ENCODE measurements around the gene UNK.
"Not testable (repeated sequence)": the region's sequence is repeated elsewhere in the genome, so short reads cannot be mapped to it uniquely, and the experiment has no call there.

The UNK gene

DNA sequence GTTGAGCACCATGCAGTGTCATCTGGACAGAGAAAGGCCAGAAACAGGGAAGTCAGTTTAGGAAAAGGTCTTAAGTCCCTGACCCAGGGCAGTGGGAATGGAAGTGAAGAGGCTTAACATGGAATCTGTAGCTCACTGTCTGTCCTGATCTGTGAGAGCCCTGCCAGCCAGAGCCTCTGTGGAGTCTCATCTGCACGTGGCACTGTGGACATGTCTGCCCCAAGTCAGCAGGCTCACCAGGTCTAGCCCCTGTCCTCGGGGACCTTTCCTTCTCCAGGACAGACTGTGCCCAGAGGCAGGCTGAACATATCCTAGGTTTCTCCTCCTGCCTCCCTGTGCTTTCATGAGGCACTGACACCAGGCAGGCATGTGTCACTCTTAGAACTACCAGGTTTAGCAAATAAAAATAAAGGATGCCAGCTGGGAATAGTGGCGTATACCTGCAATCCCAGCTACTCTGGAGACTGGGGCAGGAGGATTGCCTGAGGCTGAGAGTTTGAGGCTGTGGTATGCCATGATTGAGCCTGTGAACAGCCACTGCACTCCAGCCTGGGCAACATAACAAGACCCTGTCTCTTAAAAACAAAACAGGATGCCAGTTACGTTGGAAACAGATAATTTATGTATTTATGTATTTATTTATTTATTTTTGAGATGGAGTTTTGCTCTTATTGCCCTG lies 22.4 kb downstream of the UNK start:
- no peak for DNase-seq (ENCODE audit: low spot score)

DNA sequence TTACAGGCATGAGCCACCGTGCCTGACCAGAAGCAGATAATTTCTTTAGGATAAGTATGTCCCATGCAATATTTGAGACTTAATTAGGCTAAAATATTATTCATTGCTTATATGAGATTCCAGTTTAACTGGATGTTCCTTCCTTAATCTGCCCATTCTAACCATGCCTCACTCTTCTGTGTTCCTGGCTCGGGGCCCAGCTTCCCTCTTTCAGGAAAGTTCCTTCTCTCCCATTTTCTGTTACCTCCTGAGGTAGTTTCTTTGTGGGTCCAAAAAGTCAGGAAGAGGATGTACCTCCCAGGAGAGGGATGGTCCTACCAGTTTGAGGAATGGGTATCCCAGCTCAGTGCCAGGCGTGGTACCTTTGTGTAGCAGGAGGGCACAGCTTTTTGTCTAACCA lies 23.3 kb downstream of the UNK start:
- DNase-seq (ENCODE audit: low spot score): no peak

DNA sequence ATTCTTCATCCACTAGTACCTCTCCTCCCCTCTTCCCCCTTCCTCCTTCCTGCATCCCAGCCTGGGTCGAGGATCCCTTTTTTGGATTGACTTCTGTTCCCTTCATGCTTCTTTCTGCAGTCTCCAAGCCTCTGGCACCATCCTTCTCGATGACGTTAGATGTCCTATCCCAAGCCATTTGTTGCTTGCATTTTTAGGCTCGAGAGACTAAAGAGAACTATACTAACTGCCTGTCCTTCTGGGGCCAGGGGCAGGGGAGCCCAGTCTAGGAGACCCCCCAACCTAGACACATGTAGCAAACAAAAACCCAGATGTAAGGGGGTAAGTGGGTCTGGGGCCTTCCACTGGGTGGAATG lies 23.9 kb downstream of the UNK start:
- DNase-seq (ENCODE audit: low spot score): no peak

DNA sequence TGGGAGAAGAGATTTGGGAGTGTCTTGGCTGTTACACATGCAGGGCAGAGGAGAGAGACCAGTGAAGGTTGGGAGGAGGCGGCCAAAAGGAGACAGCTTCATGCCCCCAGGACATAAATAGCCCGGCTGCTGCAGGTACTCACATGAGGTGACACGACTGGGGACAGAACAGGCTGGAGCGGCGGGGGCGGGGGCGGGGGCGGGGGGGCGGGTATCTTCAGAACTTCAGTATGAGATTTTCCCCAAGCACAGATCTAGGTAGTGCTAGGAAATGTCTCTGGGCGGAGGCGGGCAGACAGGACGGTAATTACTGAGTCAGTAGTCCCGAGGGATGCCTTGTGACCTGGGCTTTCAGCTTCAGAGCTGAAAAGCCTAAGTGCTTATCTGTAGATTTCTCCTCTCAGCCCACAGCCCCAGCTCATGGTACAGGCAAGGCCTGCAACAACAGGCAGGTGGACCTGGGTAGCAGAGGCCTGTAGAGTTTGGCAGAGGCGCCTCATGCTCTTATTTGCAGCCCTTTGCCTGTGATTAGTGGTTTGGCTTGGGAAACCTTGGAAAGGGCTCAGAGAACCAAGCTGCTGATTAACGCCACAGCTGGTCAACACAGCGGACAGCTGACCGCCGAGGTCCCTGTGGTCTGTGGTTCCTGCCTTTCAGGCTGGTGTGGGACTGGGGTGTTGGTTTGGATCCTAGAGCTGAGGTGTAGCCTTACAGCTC lies 24.5 kb downstream of the UNK start:
- no peak for DNase-seq (ENCODE audit: low spot score)

DNA sequence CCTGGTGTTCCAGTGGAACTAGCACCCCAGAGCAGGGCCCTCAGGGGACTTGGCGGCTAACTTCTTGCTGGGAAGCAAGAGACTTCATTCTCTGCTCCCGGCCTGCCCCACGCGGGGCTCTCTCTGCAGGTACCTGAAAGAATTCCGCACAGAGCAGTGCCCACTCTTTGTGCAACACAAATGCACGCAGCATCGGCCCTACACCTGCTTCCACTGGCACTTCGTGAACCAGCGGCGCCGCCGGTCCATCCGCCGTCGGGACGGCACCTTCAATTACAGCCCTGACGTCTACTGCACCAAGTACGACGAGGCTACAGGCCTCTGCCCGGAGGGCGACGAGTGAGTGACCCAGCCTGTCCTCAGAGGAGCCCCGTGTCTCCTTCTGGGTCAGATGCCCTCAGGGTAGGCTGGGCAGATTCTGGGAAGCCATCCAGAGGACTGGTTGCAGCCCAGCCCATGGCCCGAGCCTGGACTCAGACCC lies 25.1 kb downstream of the UNK start:
- no peak for DNase-seq (ENCODE audit: low spot score)

DNA sequence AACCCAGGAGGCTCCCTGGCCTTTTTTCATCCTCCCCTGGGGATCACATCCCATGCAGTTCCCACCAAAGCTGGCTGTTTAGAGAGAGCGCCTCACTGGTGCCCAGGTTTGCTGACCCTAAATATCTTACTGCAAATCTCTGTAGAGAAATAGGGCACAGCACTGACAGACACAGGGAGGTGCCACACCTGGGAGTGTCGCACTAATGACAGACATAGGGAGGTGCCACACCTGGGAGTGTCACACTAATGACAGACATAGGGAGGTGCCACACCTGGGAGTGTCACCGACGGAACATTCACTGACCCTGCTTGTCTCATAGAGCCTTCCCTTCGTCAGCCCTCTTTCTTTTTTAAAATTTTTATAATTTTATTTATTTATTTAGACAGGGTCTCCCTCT lies 25.6 kb downstream of the UNK start:
- no peak for DNase-seq (ENCODE audit: low spot score)

DNA sequence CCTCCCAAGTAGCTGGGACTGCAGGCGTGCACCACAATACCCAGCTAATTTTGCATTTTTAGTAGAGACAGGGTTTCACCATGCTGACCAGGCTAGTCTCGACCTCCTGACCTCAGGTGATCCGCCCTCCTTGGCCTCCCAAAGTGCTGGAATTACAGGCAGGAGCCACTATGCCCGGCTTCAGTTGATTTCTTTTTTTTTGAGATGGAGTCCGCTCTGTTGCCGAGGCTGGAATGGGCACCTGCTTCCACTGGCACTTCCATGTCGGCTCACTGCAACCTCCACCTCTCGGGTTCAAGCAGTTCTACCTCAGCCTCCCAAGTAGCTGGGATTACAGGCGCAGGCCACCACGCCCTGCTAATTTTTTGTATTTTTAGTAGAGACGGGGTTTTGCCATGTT lies 26.1 kb downstream of the UNK start:
- DNase-seq (ENCODE audit: low spot score): not testable (repeated sequence)

DNA sequence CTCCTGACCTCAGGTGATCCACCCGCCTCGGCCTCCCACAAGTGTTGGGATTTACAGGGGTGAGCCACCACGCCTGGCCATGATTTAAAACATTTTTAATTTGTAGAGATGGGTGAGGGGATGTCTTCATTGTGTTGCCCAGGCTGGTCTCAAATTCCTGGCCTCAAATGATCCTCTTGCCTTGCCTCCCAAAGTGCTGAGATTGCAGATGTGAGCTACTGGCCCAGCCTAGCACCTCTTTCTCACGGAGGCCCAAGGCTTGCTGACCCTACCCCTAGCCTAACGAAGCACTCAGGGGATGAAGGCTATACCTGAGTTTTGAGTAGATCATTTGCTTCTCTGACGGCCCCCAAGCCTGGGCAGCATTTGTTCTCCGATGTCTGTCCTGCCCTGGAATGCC lies 26.6 kb downstream of the UNK start:
- DNase-seq (ENCODE audit: low spot score): no peak

DNA sequence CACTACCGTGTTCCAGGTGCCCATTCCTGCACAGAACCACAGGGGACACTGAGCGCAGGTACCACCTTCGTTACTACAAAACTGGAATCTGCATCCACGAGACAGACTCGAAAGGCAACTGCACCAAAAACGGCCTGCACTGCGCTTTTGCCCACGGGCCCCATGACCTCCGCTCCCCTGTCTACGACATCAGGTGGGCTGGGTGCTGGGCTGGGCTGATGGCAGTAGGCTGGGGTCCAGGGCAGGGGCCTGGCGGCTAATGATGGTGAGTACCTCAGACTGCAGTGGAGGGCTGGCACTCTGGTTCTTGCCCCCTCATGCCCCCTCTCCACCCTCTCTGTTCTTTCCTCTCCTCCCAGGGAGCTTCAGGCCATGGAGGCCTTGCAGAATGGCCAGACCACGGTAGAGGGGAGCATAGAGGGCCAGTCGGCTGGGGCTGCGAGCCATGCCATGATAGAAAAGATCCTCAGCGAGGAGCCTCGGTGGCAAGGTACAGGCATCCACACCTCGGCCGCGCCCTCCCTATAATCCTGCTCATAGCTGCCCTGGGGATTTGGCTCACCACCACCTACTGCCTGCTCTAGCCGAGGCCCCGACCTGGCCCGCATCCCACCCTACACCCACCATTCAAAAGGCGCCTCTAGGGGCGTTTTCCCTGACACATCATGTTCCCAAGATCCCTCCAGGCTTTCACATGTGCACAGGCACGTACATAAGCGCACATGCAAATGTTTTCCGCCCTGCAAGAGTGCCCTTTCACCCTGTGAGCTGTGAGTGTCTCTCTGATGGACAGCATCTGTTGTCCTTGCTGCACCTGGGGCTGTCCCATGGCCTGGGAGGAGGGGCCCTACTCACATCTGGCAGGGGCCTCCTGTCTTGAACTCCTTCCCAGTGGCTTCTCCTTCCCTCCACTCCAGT lies 27.7 kb downstream of the UNK start:
- DNase-seq (ENCODE audit: low spot score): no peak

DNA sequence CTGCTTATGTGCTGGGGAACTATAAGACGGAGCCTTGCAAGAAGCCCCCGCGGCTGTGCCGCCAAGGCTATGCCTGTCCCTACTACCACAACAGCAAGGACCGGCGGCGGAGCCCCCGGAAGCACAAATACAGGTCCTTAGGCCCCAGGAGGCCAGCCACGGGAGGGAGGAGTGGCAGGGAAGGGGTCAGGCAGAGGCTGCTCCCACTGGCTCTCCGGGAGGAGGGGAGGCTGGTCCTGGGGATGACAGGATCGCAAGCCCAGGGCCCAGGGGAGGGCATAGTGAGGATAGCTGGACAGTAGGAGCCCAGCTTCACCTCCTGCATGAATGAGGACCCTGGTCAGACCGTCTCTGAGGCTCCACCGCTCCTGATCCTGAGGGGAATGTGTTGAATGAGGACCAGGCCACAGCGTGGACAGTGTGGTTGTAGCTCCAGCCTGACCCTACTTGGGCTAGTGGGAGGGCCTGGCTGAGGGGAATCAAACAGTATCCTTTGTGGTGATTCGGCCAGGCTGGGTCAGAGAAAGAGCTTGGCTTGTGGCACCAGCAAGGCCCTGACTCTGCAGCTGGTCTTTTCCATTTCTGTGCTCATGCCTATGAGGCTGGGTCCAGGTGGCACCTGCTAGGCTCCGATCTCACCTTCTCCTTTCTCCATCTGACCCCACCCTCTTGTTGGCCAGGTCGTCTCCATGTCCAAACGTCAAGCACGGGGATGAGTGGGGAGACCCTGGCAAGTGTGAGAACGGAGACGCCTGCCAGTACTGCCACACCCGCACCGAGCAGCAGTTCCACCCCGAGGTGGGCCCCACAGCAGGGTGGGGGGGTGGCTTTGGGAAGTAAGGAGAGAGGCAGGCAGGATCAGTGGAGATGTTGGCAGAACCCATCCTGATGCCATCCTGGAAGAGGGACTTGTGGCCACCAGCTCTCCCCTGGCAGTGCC lies 28.7 kb downstream of the UNK start:
- DNase-seq (ENCODE audit: low spot score): no peak

DNA sequence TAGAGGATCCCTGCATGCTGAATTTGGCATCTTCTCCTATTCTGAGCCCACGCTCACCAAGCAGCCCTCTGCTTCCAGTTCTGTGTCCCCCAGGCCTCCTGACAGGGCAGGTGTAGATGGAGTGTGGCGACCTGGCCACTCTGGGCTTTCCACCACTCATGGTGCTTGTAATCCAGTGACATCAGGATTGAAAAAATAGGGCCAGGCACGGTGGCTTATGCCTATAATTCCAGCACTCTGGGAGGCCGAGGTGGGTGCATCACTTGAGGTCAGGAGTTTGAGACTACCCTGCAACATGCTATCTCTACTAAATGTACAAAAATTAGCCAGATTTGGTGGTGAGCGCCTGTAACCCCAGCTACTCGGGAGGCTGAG lies 29.4 kb downstream of the UNK start:
- no peak for DNase-seq (ENCODE audit: low spot score)

DNA sequence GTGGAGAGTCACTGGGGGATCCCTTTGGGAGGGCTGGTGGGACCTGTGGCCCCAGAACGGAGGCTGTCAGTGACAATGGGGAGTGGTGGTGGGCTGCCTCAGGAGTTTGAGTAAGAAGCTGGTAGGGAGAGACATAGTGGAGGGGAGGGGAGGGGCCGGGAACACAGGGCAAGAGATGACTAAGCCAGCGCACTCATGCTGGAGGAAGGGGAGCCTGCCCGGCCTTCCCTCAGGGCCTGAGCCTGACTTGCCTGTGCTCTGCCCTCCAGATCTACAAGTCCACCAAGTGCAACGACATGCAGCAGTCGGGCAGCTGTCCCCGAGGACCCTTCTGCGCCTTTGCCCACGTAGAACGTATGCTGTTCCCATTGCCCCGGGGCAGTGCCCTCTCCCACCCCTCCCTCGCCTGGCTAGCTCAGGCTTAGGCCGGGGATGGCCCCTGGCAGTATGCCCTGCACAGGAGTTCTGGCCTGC lies 30.3 kb downstream of the UNK start:
- DNase-seq (ENCODE audit: low spot score): no peak

DNA sequence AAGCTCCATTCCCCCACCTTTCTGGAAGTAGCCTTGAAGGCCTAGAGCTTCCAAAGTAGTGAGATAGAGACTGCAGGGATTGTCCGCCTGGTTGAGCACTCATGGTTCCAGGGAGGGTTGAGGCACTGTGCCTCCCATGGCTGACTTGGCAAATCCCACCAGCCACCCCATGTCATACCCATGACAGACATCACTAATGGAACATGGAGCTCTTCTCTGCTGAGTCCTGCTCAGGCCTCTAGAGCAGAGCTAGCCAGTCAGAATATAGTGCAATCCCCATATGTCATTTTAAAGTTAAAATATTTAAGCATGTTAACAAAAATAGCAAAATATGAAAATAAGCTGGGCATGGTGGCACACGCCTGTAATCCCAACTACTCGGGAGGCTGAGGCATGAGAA lies 30.8 kb downstream of the UNK start:
- DNase-seq (ENCODE audit: low spot score): no peak

DNA sequence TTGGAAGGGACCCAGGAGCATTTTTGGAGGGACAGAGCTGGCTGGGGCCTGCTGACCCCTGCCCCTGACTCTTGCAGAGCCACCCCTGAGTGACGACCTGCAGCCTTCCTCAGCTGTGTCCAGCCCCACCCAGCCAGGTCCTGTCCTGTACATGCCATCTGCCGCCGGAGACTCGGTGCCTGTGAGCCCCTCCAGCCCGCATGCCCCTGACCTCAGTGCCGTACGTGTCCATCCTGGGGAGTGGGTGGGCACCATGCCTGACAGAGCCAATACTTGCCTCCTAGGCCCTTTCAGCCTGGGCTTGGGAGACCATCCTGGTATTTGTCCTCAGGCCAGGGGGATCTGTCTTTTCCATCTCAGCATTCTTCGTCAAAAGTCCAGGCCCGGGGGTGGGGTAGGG lies 32.1 kb downstream of the UNK start:
- DNase-seq (ENCODE audit: low spot score): no peak

DNA sequence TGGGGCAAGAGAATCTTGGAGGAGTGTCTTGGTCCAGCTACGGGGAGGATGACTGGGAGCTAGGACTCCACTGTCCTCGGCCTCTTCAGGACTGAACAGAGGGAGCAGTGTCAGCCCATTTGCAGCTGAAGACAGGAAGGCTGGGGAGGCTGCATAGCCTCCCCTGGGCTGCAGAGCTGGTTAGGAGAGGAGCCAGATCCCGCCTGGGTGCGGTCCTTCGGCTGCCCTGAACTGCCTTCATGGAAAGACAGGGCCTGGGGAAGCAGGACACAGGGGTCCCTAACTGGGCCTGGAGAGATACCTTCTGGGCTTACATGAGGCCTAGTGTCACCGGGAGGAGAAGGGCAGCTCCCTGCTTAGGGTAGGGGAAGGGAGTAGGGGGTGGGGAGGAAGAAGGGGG lies 33.0 kb downstream of the UNK start:
- DNase-seq (ENCODE audit: low spot score): no peak

DNA sequence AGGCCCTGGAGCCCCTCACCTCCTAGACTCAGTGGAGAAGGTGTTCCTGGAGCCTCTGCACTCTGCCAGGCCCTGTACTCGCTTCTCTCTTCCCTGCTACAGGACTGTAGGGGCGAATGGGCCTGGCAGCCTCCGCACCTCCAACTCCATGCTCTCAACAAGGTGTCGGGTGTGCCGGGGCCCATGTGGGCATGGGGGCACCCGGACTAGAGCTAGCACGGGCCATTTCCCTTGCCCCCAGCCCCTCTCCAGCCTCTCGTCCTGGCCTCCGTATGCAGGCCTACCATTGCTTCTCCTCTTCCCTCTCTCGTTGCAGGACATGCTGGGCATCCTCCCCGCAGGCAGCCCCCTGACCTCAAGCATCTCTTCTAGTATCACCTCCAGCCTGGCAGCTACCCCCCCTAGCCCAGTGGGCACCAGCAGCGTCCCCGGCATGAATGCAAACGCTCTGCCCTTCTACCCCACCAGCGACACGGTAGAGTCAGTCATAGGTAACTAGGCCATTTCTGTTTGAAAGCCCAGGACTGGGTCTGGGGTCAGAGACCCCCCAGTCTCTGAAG lies 33.8 kb downstream of the UNK start:
- DNase-seq (ENCODE audit: low spot score): no peak

DNA sequence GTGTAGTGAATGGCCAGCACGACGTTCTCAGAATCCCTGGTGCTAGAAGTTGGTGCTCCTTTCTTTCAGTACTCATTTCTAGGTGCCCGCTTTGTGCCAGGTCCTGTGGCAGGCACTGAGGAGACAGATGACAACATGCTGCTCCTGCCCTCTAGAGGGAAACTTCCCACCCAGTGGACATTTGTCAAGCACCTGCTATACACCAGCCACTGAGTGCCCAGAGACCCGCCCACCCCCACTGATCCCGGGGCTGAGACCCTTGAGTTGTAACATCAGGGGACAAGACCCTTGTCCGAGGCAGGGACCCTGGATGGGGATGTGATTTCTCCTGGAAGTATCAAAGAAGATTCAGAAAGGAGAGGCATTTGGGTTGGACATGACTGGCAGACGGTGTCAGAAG lies 34.5 kb downstream of the UNK start:
- no peak for DNase-seq (ENCODE audit: low spot score)

DNA sequence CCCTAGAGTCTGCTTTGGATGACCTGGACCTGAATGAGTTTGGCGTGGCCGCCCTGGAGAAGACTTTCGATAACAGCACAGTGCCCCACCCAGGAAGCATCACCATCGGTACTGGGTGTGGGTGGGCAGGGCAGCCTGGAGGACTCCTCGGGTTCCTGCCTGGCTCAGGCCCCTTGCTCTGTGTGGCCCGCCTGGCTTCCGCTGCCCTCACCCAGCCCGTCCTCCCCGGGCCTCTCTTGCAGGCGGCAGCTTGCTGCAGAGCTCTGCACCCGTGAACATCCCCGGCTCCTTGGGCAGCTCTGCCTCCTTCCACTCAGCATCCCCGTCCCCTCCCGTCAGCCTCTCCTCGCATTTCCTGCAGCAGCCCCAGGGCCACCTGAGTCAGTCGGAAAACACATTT lies 35.1 kb downstream of the UNK start:
- no peak for DNase-seq (ENCODE audit: low spot score)

DNA sequence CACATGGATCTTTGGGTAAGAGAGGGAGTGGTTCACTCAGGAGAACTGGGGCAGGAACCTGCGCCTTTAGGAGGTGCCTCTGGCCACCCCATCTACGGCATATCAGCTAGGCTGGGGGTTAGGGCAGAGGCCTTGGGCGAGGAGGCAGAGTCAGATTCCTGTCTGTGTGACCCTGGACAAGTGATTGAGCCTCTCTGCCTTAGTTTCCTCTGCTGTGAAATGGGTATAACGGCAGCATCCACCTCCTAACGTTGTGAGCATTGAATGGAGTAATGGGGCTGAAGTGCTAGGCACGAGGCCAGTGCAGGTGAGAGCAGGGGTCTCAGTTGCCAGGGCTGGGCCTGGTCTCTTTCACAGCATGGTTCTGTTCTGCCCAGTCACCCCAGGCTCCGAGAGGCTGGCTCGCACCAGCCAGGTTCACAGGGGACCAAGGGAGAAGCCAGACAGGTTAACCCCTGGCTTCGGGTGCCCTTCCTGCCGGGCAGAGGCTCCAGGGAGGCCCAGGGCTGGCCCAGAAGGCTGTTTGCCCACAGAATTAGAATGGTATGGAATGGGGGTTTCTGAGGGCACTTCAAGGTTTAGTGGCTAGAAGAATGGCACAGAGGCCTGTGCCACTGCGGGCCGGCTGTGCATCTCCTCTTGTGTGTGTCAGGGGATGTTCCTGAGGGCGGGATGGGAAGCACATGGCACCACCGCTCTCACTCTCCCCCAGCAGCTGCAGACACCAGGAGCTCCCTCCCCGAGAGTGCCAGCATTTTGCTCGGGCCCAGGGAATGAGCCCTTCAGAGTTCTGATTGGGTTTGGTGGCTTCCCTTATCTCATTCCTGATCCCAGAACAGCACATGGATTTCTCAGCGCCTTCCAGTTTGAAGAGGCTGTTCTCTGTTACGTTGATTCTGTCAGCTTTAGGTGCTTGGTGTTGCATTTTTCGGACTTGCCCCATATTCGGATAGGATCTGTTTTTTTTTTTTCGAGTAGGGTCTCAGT lies 35.8 kb downstream of the UNK start:
- no peak for DNase-seq (ENCODE audit: low spot score)

DNA sequence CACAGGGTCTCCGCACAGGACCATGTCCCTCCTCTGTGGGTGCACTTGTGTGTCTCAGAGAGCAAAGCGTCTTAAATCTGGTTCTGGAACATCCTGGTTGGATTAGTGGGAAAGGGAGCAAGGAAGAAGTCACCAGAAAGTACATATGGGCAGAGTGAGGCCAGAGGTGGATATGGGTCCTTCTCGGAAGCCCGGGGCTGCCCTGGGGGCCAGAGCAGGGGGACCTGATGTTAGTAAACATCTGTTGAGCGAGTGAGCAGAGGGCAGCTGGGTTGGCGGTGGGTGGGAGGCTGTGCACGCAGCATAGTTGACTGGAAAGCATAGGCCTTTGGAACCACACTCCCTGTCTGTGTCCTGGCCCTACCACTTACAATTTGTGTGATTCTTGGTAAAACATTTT lies 36.9 kb downstream of the UNK start:
- DNase-seq (ENCODE audit: low spot score): no peak
